Activated T-helper 1 cell treated with anti-CD3 and anti-CD28 coated beads, Interleukin-12 subunit alpha, Interleukin-12 subunit beta, Interleukin-2, Interleukin-4 antibody, amounts not matched to agents 30 ng/mL and 10 ng/mL and 1 ng/mL, durations not matched to agents 14 hours and 24 hours and 36 hours (primary cell): ENCODE data around the gene COL15A1. TPM values are rescaled to one million over a fixed set of nuclear protein-coding genes. Genes with fewer than 3 reads are reported as not detected.

ENCODE experiments used
- DNase-seq: peaks from one replicate; pipeline ENCODE4 v3.0.0; 2021; ENCODE audit warnings: low spot score
- H3K27ac Mint-ChIP-seq: one replicate; pipeline ENCODE4 v1.8.0; 2021; ENCODE audit warnings: mild to moderate bottlenecking, mixed read lengths
- H3K27me3 Mint-ChIP-seq: one replicate; pipeline ENCODE4 v1.8.0; 2022; ENCODE audit warnings: mild to moderate bottlenecking, moderate library complexity, mixed read lengths; ENCODE audit not compliant: insufficient read depth
- H3K36me3 Mint-ChIP-seq: one replicate; pipeline ENCODE4 v1.8.0; 2021; ENCODE audit warnings: low read depth, mixed read lengths
- H3K4me1 Mint-ChIP-seq: one replicate; pipeline ENCODE4 v1.8.0; 2021; ENCODE audit warnings: low read depth, mixed read lengths
- H3K4me3 Mint-ChIP-seq: one replicate; pipeline ENCODE4 v1.8.0; 2021; ENCODE audit warnings: mild to moderate bottlenecking, moderate library complexity, mixed read lengths
- H3K9me3 Mint-ChIP-seq: one replicate; pipeline ENCODE4 v1.8.0; 2021; ENCODE audit warnings: mixed read lengths
- intact Hi-C: fragments of 100-400 bp; cut with micrococcal nuclease; formaldehyde crosslinking; loops from one replicate; pipeline ENCODE4 v1.15.1; 2024
- total RNA-seq: library from RNA; stranded (reverse); gene quantifications from 2 replicates; pipeline ENCODE4 v1.2.3, GENCODE V29; 2022

Gene COL15A1
- total RNA-seq, 1 donor from 2014 or later: 0.05 TPM

GRCh38 chr9:98922721-98923435 lies 20.8 kb upstream of the COL15A1 start:
- Mint-ChIP-seq H3K27me3 (peaks cover 16% of the 10 kb centered on the region), H3K27ac (no peak overlapping the region)

GRCh38 chr9:98923451-98924123 lies 20.1 kb upstream of the COL15A1 start:
- Mint-ChIP-seq H3K4me3 (no peak overlapping the region), H3K27ac (no peak overlapping the region), H3K4me1 (no peaks in the 10 kb centered on the region), H3K9me3 (no peaks in the 10 kb centered on the region), H3K36me3 (no peaks in the 10 kb centered on the region), H3K27me3 (peaks cover 16% of the 10 kb centered on the region)
- intact Hi-C loops: no loop called here
- DNase-seq: no peak

More at GRCh38 chr9:98922721-98923435, 20.8 kb upstream of the COL15A1 start:
- intact Hi-C loops: no loop called here
- no peaks in the 10 kb centered on the region for H3K36me3 Mint-ChIP-seq
- H3K9me3 Mint-ChIP-seq: no peaks in the 10 kb centered on the region
- H3K4me3 Mint-ChIP-seq: no peak overlapping the region
- H3K4me1 Mint-ChIP-seq: no peaks in the 10 kb centered on the region
- DNase-seq: no peak

DNA sequence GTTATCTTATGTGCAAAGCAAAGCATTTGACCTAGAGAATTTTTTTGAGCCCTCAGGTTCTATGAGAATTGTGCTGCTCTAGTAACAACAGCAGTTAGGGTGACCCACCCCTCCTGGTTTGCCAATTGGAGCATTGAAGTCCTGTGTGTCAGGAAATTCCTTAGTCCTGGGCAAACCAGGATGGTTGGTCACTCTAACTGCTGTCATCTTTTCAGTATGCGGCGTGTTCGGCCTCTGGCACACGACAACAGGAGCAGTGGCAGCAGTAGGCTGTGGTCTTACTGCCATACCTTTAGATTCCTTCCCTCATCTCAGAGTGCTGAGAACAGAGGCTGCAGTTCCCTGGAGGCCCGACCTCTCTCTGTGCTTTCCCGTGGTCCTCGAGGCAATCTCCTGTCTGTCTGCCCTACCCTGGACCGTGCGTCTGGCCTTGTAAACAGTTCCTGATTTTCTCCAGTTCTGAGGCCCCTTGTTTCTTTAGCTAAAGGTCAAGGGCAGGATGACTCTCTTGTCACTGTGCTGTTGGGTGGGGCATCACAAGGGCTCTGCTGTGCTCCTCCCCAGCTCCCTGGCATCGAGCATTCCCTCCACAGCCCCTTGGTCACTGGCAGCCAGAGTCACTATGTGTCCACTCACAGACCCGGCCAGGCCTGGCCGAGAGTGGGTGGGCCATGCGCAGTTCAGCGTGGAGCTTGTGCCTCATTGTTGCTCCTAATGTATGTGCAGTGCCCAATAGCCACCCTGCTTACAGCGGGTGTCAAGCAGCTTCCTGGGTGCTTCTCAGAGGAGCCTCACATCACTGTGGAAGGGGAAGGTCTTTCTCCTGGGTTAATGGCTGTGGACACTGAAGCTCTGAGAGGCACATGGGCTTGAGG lies 18.5 kb upstream of the COL15A1 start:
- H3K4me1 Mint-ChIP-seq: no peaks in the 10 kb centered on the region
- DNase-seq: no peak
- no peaks in the 10 kb centered on the region for H3K9me3 Mint-ChIP-seq
- intact Hi-C loops: no loop called here
- no peaks in the 10 kb centered on the region for H3K36me3 Mint-ChIP-seq
- H3K27me3 Mint-ChIP-seq: peaks cover 16% of the 10 kb centered on the region
- no peak overlapping the region for H3K27ac Mint-ChIP-seq
- H3K4me3 Mint-ChIP-seq: no peak overlapping the region

DNA sequence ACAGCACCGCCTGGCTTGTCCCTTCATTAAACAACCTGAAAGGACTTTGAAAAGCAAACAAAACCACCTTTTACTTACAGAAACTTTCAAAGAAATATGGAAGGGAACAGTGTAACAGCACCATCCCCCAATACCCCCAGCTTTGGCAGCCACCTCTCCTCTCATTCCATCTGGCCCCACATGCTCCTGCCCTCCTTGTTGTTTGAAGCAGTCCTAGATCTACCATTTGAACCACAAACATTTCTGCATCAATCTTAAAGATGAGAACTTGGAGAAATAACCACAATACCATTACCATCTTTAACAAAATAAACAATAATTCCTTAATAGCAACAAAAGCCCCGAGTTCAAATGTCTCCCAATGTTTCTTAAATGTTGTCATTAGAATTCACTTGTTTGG lies 17.8 kb upstream of the COL15A1 start:
- H3K27me3 Mint-ChIP-seq: peaks cover 16% of the 10 kb centered on the region
- intact Hi-C loops: no loop called here
- DNase-seq: no peak
- no peaks in the 10 kb centered on the region for H3K9me3 Mint-ChIP-seq
- no peak overlapping the region for H3K27ac Mint-ChIP-seq
- H3K4me3 Mint-ChIP-seq: no peak overlapping the region
- H3K4me1 Mint-ChIP-seq: no peaks in the 10 kb centered on the region
- H3K36me3 Mint-ChIP-seq: no peaks in the 10 kb centered on the region

- Mint-ChIP-seq H3K27me3 (peaks cover 19% of the 10 kb centered on the region), H3K4me1 (no peaks in the 10 kb centered on the region), H3K36me3 (no peaks in the 10 kb centered on the region), H3K9me3 (no peaks in the 10 kb centered on the region), H3K27ac (no peak overlapping the region), H3K4me3 (no peak overlapping the region)
- DNase-seq: no peak
- intact Hi-C loops: no loop called here
Measured at GRCh38 chr9:98927724-98928123, 16.0 kb upstream of the COL15A1 start.

GRCh38 chr9:98929071-98929470 lies 14.6 kb upstream of the COL15A1 start:
- intact Hi-C loops: no loop called here
- H3K9me3 Mint-ChIP-seq: no peaks in the 10 kb centered on the region
- H3K27me3 Mint-ChIP-seq: peaks cover 19% of the 10 kb centered on the region
- H3K36me3 Mint-ChIP-seq: no peaks in the 10 kb centered on the region
- no peak overlapping the region for H3K4me3 Mint-ChIP-seq
- no peak for DNase-seq
- H3K4me1 Mint-ChIP-seq: no peaks in the 10 kb centered on the region
- no peak overlapping the region for H3K27ac Mint-ChIP-seq

GRCh38 chr9:98929895-98930341 lies 13.8 kb upstream of the COL15A1 start:
- no peaks in the 10 kb centered on the region for H3K4me1 Mint-ChIP-seq
- no peak for DNase-seq
- no peaks in the 10 kb centered on the region for H3K36me3 Mint-ChIP-seq
- H3K9me3 Mint-ChIP-seq: no peaks in the 10 kb centered on the region
- H3K4me3 Mint-ChIP-seq: no peak overlapping the region
- intact Hi-C loops: no loop called here
- peaks cover 20% of the 10 kb centered on the region for H3K27me3 Mint-ChIP-seq
- no peak overlapping the region for H3K27ac Mint-ChIP-seq

- peaks cover 19% of the 10 kb centered on the region for H3K27me3 Mint-ChIP-seq
- no peak for DNase-seq
Measured at GRCh38 chr9:98930792-98931191, 12.9 kb upstream of the COL15A1 start.

DNA sequence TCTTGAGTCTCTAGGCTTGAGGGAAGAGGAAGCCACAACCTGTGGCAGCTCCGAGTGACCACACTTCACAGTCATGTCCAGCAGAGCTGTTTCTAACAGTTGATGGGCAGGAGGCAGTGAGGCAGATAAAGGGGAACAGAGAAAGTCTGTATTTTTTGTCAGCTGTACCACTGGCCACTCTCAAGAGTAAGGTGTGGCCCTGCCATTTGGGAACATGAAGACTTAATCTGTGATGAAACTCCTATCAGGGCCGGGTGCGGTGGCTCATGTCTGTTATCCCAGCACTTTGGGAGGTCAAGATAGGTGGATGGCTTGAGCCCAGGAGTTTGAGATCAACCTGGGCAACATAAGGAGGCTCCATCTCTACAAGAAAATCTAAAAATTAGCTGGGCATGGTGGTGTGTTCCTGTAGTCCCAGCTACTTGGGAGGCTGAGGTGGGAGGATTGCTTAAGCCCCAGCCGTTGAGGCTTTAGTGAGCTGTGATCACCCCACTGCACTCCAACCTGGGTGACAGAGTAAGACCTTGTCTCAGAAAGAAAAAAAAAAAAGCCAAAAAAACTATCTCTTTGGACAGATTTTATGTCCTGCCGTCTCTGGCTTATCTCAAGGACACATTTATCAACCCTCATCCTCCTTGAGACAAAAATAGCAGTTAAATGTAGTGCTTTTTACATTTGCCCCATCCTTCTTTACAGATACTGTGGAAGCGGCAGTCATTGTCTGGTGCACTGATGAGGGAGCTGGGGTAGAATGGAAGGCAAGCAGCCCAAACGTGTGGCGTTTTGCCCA lies 11.9 kb upstream of the COL15A1 start:
- no peak overlapping the region for H3K27ac Mint-ChIP-seq

More at GRCh38 chr9:98930792-98931191, 12.9 kb upstream of the COL15A1 start:
- Mint-ChIP-seq H3K27ac (no peak overlapping the region), H3K36me3 (no peaks in the 10 kb centered on the region), H3K4me1 (no peaks in the 10 kb centered on the region), H3K4me3 (no peak overlapping the region), H3K9me3 (no peaks in the 10 kb centered on the region)
- intact Hi-C loops: no loop called here

DNA sequence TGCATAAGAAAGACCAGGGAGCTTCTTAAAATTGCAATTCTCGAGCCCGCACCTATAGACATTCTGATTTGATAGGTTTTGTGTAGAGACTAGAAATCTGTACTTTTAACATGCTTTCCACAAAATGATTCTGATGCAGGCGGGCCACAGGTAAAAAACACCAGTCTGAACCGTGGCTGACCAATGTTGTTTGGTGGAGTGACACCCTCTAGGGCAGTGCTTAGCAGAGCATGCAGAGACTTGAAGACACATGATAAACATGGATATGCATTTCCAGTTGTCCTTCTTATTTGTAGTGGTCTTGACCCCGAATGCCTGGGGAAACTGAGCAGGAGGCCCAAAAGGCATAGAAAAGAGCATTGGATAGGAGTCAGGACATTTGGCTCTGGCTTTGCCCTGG lies 10.5 kb upstream of the COL15A1 start:
- H3K27me3 Mint-ChIP-seq: peaks cover 16% of the 10 kb centered on the region
- DNase-seq: no peak
- H3K4me3 Mint-ChIP-seq: no peak overlapping the region
- intact Hi-C loops: no loop called here
- no peaks in the 10 kb centered on the region for H3K36me3 Mint-ChIP-seq
- no peaks in the 10 kb centered on the region for H3K9me3 Mint-ChIP-seq
- H3K27ac Mint-ChIP-seq: no peak overlapping the region
- no peaks in the 10 kb centered on the region for H3K4me1 Mint-ChIP-seq

More for the DNA sequence above, 11.9 kb upstream of the COL15A1 start:
- no peak for DNase-seq
- H3K36me3 Mint-ChIP-seq: no peaks in the 10 kb centered on the region
- H3K27me3 Mint-ChIP-seq: peaks cover 19% of the 10 kb centered on the region
- no peak overlapping the region for H3K4me3 Mint-ChIP-seq
- intact Hi-C loops: no loop called here
- H3K9me3 Mint-ChIP-seq: no peaks in the 10 kb centered on the region
- no peaks in the 10 kb centered on the region for H3K4me1 Mint-ChIP-seq

- no peaks in the 10 kb centered on the region for H3K36me3 Mint-ChIP-seq
- no peak overlapping the region for H3K27ac Mint-ChIP-seq
- peaks cover 22% of the 10 kb centered on the region for H3K27me3 Mint-ChIP-seq
- no peak for DNase-seq
- intact Hi-C loops: no loop called here
- no peak overlapping the region for H3K4me3 Mint-ChIP-seq
- H3K4me1 Mint-ChIP-seq: no peaks in the 10 kb centered on the region
- no peaks in the 10 kb centered on the region for H3K9me3 Mint-ChIP-seq
Measured at GRCh38 chr9:98933890-98934289, 9.8 kb upstream of the COL15A1 start.

- H3K9me3 Mint-ChIP-seq: no peaks in the 10 kb centered on the region
- intact Hi-C loops: no loop called here
- no peak overlapping the region for H3K4me3 Mint-ChIP-seq
- H3K27me3 Mint-ChIP-seq: peaks cover 30% of the 10 kb centered on the region
- no peaks in the 10 kb centered on the region for H3K4me1 Mint-ChIP-seq
- no peaks in the 10 kb centered on the region for H3K36me3 Mint-ChIP-seq
- DNase-seq: no peak
- H3K27ac Mint-ChIP-seq: no peak overlapping the region
Measured at GRCh38 chr9:98935071-98935505, 8.6 kb upstream of the COL15A1 start.
